GM18502 (cell line): ENCODE data around the gene LMOD2.

Source experiments
- ATAC-seq: cut with Tn5 transposase; IDR thresholded peaks from one replicate; pipeline ENCODE4 v1.9.1; 2021; ENCODE audit warnings: mild to moderate bottlenecking; ENCODE audit not compliant: unreplicated experiment, poor library complexity

The LMOD2 gene

GRCh38 chr7:123665896-123666295, 10.2 kb downstream of the LMOD2 start:
- no peak for ATAC-seq

- ATAC-seq, result no peak
Measured at GRCh38 chr7:123666492-123666891, 10.8 kb downstream of the LMOD2 start.

- no peak for ATAC-seq
Measured at GRCh38 chr7:123669485-123669884, 13.8 kb downstream of the LMOD2 start.

- no peak for ATAC-seq
Measured at GRCh38 chr7:123673137-123673732, 17.6 kb downstream of the LMOD2 start.

- no peak for ATAC-seq
Measured at GRCh38 chr7:123673752-123674398, 18.2 kb downstream of the LMOD2 start.

- ATAC-seq, result no peak
Measured at GRCh38 chr7:123674399-123675180, 18.9 kb downstream of the LMOD2 start.

- no peak for ATAC-seq
Measured at GRCh38 chr7:123675181-123675473, 19.5 kb downstream of the LMOD2 start.

- no peak for ATAC-seq
Measured at GRCh38 chr7:123677061-123677715, 21.5 kb downstream of the LMOD2 start.

GRCh38 chr7:123679614-123680013, 23.9 kb downstream of the LMOD2 start:
- ATAC-seq, result no peak

- ATAC-seq, result no peak
Measured at GRCh38 chr7:123680580-123680979, 24.9 kb downstream of the LMOD2 start.

- no peak for ATAC-seq
Measured at GRCh38 chr7:123681561-123681960, 25.9 kb downstream of the LMOD2 start.

GRCh38 chr7:123682690-123683089, 27.0 kb downstream of the LMOD2 start:
- peak; percentile 72 for ATAC-seq

GRCh38 chr7:123687161-123687560, 31.5 kb downstream of the LMOD2 start:
- ATAC-seq, result no peak

- no peak for ATAC-seq
Measured at GRCh38 chr7:123687727-123688126, 32.1 kb downstream of the LMOD2 start.

- ATAC-seq, result no peak
Measured at GRCh38 chr7:123689250-123689649, 33.6 kb downstream of the LMOD2 start.

- no peak for ATAC-seq
Measured at GRCh38 chr7:123690550-123690949, 34.9 kb downstream of the LMOD2 start.

GRCh38 chr7:123692471-123692877, 36.8 kb downstream of the LMOD2 start:
- no peak for ATAC-seq

GRCh38 chr7:123695944-123696677, 40.4 kb downstream of the LMOD2 start:
- ATAC-seq, result no peak

- ATAC-seq, result no peak
Measured at GRCh38 chr7:123705211-123705901, 49.7 kb downstream of the LMOD2 start.

GRCh38 chr7:123709525-123709924, 53.9 kb downstream of the LMOD2 start:
- no peak for ATAC-seq
